HCT116 (cell line): ENCODE data around the gene PAX1. TPM values are rescaled to one million over a fixed set of nuclear protein-coding genes. Genes with fewer than 3 reads are reported as not detected.

Experiments used
- ATAC-seq: fragments of 200-7000 bp; cut with Tn5 transposase; 2 replicates; pipeline ENCODE4 v1.9.1; 2020; ENCODE audit warnings: mild to moderate bottlenecking, moderate library complexity
- BruUV-seq: library from RNA; stranded (reverse); fragments of 400-500 nt; replicated peaks from 2 replicates; lab custom pipeline; 2021; lab: Mats Ljungman, UMichigan
- CTCF ChIA-PET: fragments of 300-600 bp; sonication (Branson Sonifier 250); formaldehyde crosslinking; loops from one replicate; lab custom pipeline; 2021; ENCODE audit warnings: antibody characterized with exemption; lab: Charles Lee
- POLR2A ChIA-PET: fragments of 300-600, 350-600 bp; sonication (Branson Sonifier 250); formaldehyde crosslinking; loops from one replicate; lab custom pipeline; 2021; ENCODE audit warnings: antibody characterized with exemption; lab: Charles Lee
- RAD21 ChIA-PET, 2 experiments: fragments of 300-600 bp; sonication (Branson Sonifier 250); formaldehyde crosslinking; loops; one replicate each; lab custom pipeline; 2023; ENCODE audit warnings: low total read pairs in 2 of 2; ENCODE audit not compliant: uncharacterized antibody in 2 of 2, unreplicated experiment in 2 of 2, low non-redundant PET in 1 of 2; lab: Charles Lee
- DNase-seq: peaks from one replicate; pipeline ENCODE4 v3.0.0-alpha.2; 2010; ENCODE audit warnings: low read depth, low spot score
- H2AFZ ChIP-seq: fragments of 200-600 bp; shearing (Covaris generic), sonication (generic); 2 replicates; pipeline ENCODE4 v1.6.1; 2017; ENCODE audit warnings: low read depth, mixed run types, mixed read lengths, antibody characterized with exemption, low read length; ENCODE audit not compliant: poor library complexity, severe bottlenecking
- H3K27ac ChIP-seq: 2 replicates; pipeline ENCODE4 v1.5.1; 2012; ENCODE audit warnings: low read depth, low read length
- H3K27me3 ChIP-seq: fragments of 200-600 bp; sonication (generic); 2 replicates; pipeline ENCODE4 v1.6.1; 2016; ENCODE audit warnings: mixed run types, low read length, mixed read lengths; ENCODE audit not compliant: insufficient read depth
- H3K36me3 ChIP-seq, 2 experiments: fragments of 200-500 bp in 1 of 2; fragments of 200-600 bp in 1 of 2; sonication (Bioruptor generic) in 1 of 2; sonication (generic) in 1 of 2; 2 replicates each; pipeline versions ENCODE4 v1.5.1 to v1.6.1; 2014 to 2016; ENCODE audit warnings: low read length in 2 of 2, inconsistent platforms in 1 of 2, mixed read lengths in 1 of 2, mixed run types in 1 of 2; ENCODE audit not compliant: insufficient read depth in 2 of 2, control insufficient read depth in 1 of 2
- H3K4me1 ChIP-seq, 2 experiments: fragments of 200-600 bp in 1 of 2; sonication (generic) in 1 of 2; 2 replicates each; pipeline versions ENCODE4 v1.5.1 to v1.6.1; 2012 to 2017; ENCODE audit warnings: low read length in 2 of 2, inconsistent platforms in 1 of 2, mild to moderate bottlenecking in 1 of 2, mixed read lengths in 1 of 2, mixed run types in 1 of 2, moderate library complexity in 1 of 2; ENCODE audit not compliant: insufficient read depth in 2 of 2, control insufficient read depth in 1 of 2
- H3K4me2 ChIP-seq: fragments of 200-600 bp; sonication (generic); 2 replicates; pipeline ENCODE4 v1.6.1; 2017; ENCODE audit warnings: mixed run types, low read length, mixed read lengths
- H3K4me3 ChIP-seq, 2 experiments: fragments of 200-600 bp in 1 of 2; sonication (generic) in 1 of 2; replicated peaks in 1 of 2; 2 replicates each; pipeline ENCODE4 v1.5.1; 2011 to 2016; ENCODE audit warnings: low read length in 2 of 2, control low read depth in 1 of 2, low read depth in 1 of 2, mild to moderate bottlenecking in 1 of 2, mixed read lengths in 1 of 2, mixed run types in 1 of 2
- H3K79me2 ChIP-seq: fragments of 200-600 bp; sonication (generic); 2 replicates; pipeline ENCODE4 v1.6.1; 2017; ENCODE audit warnings: mild to moderate bottlenecking, mixed run types, low read length, moderate library complexity, mixed read lengths; ENCODE audit not compliant: insufficient read depth
- H3K9ac ChIP-seq: fragments of 200-600 bp; sonication (generic); 2 replicates; pipeline ENCODE4 v1.6.1; 2016; ENCODE audit warnings: low read length, mixed read lengths
- H3K9me2 ChIP-seq: fragments of 200-600 bp; sonication (generic), shearing (Covaris generic); 2 replicates; pipeline ENCODE4 v1.6.1; 2017; ENCODE audit warnings: mixed run types, mild to moderate bottlenecking, moderate library complexity; ENCODE audit not compliant: insufficient read depth
- H3K9me3 ChIP-seq, 2 experiments: fragments of 200-500 bp in 1 of 2; fragments of 200-600 bp in 1 of 2; sonication (Bioruptor generic) in 1 of 2; sonication (generic) in 1 of 2; 2 replicates each; pipeline ENCODE4 v1.6.1; 2014 to 2017; ENCODE audit warnings: low read length in 2 of 2, mixed read lengths in 2 of 2, inconsistent platforms in 1 of 2, low read depth in 1 of 2, mild to moderate bottlenecking in 1 of 2, mixed run types in 1 of 2, moderate library complexity in 1 of 2; ENCODE audit not compliant: control insufficient read depth in 1 of 2, insufficient read depth in 1 of 2
- H4K20me1 ChIP-seq: fragments of 200-600 bp; sonication (generic), shearing (Covaris generic); 2 replicates; pipeline ENCODE4 v1.6.1; 2017; ENCODE audit warnings: mixed run types, mild to moderate bottlenecking, moderate library complexity; ENCODE audit not compliant: insufficient read depth
- CBX3 ChIP-seq: IDR thresholded peaks from 2 replicates; pipeline ENCODE4 v1.6.1; 2012; ENCODE audit warnings: low read depth
- CEBPB ChIP-seq: IDR thresholded peaks from 2 replicates; pipeline ENCODE4 v1.6.1; 2012; ENCODE audit warnings: low read depth
- EGR1 ChIP-seq: IDR thresholded peaks from 2 replicates; pipeline ENCODE4 v1.6.1; 2012; ENCODE audit warnings: low read depth
- ELF1 ChIP-seq: IDR thresholded peaks from 2 replicates; pipeline ENCODE4 v1.6.1; 2012; ENCODE audit warnings: low read depth, borderline replicate concordance
- EZH2 ChIP-seq: fragments of 200-600 bp; sonication (generic); IDR thresholded peaks from 2 replicates; pipeline ENCODE4 v1.6.1; 2017; ENCODE audit warnings: antibody characterized with exemption, mixed run types
- FOSL1 ChIP-seq: IDR thresholded peaks from 2 replicates; pipeline ENCODE4 v1.6.1; 2012; ENCODE audit warnings: low read depth
- JUND ChIP-seq: IDR thresholded peaks from 2 replicates; pipeline ENCODE4 v1.6.1; 2012
- POLR2A ChIP-seq: IDR thresholded peaks from 2 replicates; pipeline ENCODE4 v1.7.0; 2011; ENCODE audit warnings: borderline replicate concordance; ENCODE audit not compliant: insufficient read depth, insufficient read length; ENCODE audit errors: extremely low read depth
- RAD21 ChIP-seq: IDR thresholded peaks from 2 replicates; pipeline ENCODE4 v1.6.1; 2012; ENCODE audit warnings: low read depth, mild to moderate bottlenecking
- SP1 ChIP-seq: IDR thresholded peaks from 2 replicates; pipeline ENCODE4 v1.6.1; 2012; ENCODE audit warnings: low read depth
- YY1 ChIP-seq: IDR thresholded peaks from 2 replicates; pipeline ENCODE4 v1.6.1; 2011; ENCODE audit warnings: low read length, low read depth, moderate library complexity, mild to moderate bottlenecking; ENCODE audit not compliant: insufficient replicate concordance; ENCODE audit errors: extremely low read depth
- ZNF274 ChIP-seq: fragments of 200-500 bp; sonication (Bioruptor generic); IDR thresholded peaks from 2 replicates; pipeline ENCODE4 v1.6.1; 2014; ENCODE audit warnings: mild to moderate bottlenecking, low read depth, low read length, inconsistent platforms
- intact Hi-C: fragments of 100-400 bp; cut with micrococcal nuclease; formaldehyde crosslinking; loops from 2 replicates; pipeline ENCODE4 v1.10.0; 2022
- total RNA-seq: library from RNA; stranded (reverse); gene quantifications from one replicate; pipeline ENCODE4 v1.2.1, GENCODE V29; 2021; ENCODE audit not compliant: unreplicated experiment
- TF ChIP-seq, protein P1 (sequence below), 3 experiments: fragments of 200-600 bp in 1 of 3; sonication (generic) in 1 of 3; IDR thresholded peaks in 2 of 3; conservative IDR thresholded peaks in 1 of 3; 2 replicates each; pipeline ENCODE4 v1.5.1; 2012 to 2017; ENCODE audit warnings: low read depth in 2 of 3, low read length in 2 of 3, antibody characterized with exemption in 1 of 3, borderline replicate concordance in 1 of 3, control low read depth in 1 of 3, mild to moderate bottlenecking in 1 of 3, mixed read lengths in 1 of 3, mixed run types in 1 of 3, moderate library complexity in 1 of 3; ENCODE audit not compliant: insufficient read depth in 1 of 3
- TF ChIP-seq, protein P2 (sequence below): IDR thresholded peaks from 2 replicates; pipeline ENCODE4 v1.6.1; 2012
- TF ChIP-seq, protein P3 (sequence below): IDR thresholded peaks from 2 replicates; pipeline ENCODE4 v1.6.1; 2012
- TF ChIP-seq, protein P4 (sequence below): IDR thresholded peaks from 2 replicates; pipeline ENCODE4 v1.6.1; 2012; ENCODE audit warnings: low read depth

The PAX1 gene
- total RNA-seq, 1 experiment from 2014 or later, result not detected

DNA sequence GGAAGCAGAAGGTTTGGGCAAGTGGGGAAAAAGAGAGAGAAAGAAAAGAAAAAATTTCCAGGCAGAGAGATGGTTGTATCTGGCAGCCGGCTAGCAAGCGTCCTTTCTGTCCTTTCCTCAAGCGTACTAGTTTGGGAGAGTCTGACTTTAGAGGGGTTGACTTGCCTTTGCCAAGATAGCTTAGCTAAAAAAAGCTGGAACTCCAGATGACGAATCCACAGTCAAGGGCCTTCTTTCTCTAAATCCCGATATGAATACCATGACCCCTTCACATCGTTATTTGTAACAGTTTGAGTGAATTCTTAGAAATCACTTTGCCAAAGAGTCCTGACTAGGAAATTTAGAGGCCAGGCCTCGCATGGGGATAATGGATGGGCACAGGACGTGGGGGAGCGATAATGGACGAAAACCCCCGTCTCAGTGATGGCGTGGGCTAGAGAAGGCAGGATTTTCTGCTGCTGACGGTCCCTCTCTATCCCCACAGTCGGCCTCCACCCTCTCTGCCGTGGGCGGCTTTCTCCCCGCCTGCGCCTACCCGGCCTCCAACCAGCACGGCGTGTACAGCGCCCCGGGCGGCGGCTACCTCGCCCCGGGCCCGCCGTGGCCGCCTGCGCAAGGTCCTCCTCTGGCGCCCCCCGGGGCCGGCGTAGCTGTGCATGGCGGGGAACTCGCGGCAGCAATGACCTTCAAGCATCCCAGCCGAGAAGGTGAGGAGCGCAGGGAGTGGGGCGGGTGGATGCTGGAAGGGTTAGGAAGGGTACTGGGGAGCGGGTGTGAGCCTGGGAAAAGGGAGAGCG lies 3.5 kb downstream of the PAX1 start:
- no peaks in the 10 kb centered on the region for H3K36me3 ChIP-seq
- no peaks in the 10 kb centered on the region for H3K9me3 ChIP-seq
- ChIA-PET POLR2A (no interaction called here), CTCF (interaction anchor here (3.6 kb wide), 1 partner anchor 11 kb away, joined by 15 read pairs; no protein-coding TSS in a partner anchor), RAD21 (no interaction called here)
- H3K4me3 ChIP-seq, result no peak overlapping the region
- no peaks in the 10 kb centered on the region for H3K9me2 ChIP-seq
- no peak overlapping the region for H2AFZ ChIP-seq
- no peaks in the 10 kb centered on the region for H3K4me1 ChIP-seq
- no peak for ATAC-seq
- no peak for TF ChIP-seq FOSL1
- no peak for TF ChIP-seq ZNF274
- TF ChIP-seq, protein P1, sequence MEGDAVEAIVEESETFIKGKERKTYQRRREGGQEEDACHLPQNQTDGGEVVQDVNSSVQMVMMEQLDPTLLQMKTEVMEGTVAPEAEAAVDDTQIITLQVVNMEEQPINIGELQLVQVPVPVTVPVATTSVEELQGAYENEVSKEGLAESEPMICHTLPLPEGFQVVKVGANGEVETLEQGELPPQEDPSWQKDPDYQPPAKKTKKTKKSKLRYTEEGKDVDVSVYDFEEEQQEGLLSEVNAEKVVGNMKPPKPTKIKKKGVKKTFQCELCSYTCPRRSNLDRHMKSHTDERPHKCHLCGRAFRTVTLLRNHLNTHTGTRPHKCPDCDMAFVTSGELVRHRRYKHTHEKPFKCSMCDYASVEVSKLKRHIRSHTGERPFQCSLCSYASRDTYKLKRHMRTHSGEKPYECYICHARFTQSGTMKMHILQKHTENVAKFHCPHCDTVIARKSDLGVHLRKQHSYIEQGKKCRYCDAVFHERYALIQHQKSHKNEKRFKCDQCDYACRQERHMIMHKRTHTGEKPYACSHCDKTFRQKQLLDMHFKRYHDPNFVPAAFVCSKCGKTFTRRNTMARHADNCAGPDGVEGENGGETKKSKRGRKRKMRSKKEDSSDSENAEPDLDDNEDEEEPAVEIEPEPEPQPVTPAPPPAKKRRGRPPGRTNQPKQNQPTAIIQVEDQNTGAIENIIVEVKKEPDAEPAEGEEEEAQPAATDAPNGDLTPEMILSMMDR (IDR thresholded peaks at IDR 0.05 in 2 of 3, conservative IDR thresholded peaks at IDR 0.05 in 1 of 3; ENCODE audit: borderline replicate concordance in 1 of 3, insufficient read depth in 1 of 3, low read depth in 2 of 3, low read length in 2 of 3), result no peak
- TF ChIP-seq, protein P2, sequence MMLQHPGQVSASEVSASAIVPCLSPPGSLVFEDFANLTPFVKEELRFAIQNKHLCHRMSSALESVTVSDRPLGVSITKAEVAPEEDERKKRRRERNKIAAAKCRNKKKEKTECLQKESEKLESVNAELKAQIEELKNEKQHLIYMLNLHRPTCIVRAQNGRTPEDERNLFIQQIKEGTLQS, result no peak
- no peak for TF ChIP-seq POLR2A
- TF ChIP-seq, protein P3, sequence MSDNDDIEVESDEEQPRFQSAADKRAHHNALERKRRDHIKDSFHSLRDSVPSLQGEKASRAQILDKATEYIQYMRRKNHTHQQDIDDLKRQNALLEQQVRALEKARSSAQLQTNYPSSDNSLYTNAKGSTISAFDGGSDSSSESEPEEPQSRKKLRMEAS, result no peak
- TF ChIP-seq YY1, result no peak
- TF ChIP-seq SP1, result no peak
- TF ChIP-seq ELF1, result no peak
- TF ChIP-seq JUND, result no peak
- TF ChIP-seq EZH2, result no peak
- TF ChIP-seq, protein P4, sequence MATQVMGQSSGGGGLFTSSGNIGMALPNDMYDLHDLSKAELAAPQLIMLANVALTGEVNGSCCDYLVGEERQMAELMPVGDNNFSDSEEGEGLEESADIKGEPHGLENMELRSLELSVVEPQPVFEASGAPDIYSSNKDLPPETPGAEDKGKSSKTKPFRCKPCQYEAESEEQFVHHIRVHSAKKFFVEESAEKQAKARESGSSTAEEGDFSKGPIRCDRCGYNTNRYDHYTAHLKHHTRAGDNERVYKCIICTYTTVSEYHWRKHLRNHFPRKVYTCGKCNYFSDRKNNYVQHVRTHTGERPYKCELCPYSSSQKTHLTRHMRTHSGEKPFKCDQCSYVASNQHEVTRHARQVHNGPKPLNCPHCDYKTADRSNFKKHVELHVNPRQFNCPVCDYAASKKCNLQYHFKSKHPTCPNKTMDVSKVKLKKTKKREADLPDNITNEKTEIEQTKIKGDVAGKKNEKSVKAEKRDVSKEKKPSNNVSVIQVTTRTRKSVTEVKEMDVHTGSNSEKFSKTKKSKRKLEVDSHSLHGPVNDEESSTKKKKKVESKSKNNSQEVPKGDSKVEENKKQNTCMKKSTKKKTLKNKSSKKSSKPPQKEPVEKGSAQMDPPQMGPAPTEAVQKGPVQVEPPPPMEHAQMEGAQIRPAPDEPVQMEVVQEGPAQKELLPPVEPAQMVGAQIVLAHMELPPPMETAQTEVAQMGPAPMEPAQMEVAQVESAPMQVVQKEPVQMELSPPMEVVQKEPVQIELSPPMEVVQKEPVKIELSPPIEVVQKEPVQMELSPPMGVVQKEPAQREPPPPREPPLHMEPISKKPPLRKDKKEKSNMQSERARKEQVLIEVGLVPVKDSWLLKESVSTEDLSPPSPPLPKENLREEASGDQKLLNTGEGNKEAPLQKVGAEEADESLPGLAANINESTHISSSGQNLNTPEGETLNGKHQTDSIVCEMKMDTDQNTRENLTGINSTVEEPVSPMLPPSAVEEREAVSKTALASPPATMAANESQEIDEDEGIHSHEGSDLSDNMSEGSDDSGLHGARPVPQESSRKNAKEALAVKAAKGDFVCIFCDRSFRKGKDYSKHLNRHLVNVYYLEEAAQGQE, result no peak
- no peak for TF ChIP-seq EGR1
- no peak for TF ChIP-seq CEBPB
- TF ChIP-seq CBX3, result no peak
- no peak for TF ChIP-seq RAD21
- H3K27ac ChIP-seq, result no peak overlapping the region
- no peaks in the 10 kb centered on the region for H3K79me2 ChIP-seq
- no peak overlapping the region for H3K4me2 ChIP-seq
- no peak overlapping the region for H3K9ac ChIP-seq
- no peaks in the 10 kb centered on the region for H4K20me1 ChIP-seq
- no peak for DNase-seq
- H3K27me3 ChIP-seq, result no peaks in the 10 kb centered on the region
- BruUV-seq, result no TSS peak
- intact Hi-C loops, result no loop called here
